RWPE1 (cell line): ENCODE measurements around the gene IL31.

Source experiments
- CTCF ChIA-PET: fragments of 350-600 bp; sonication (Branson Sonifier 250); formaldehyde crosslinking; extraction: SDS; loops from one replicate; lab custom pipeline; 2021; lab: Yijun Ruan, JAX
- POLR2A ChIA-PET: fragments of 400-600 bp; formaldehyde crosslinking; extraction: SDS; loops from one replicate; lab custom pipeline; 2020; ENCODE audit warnings: antibody characterized with exemption; ENCODE audit not compliant: low non-redundant PET; lab: Yijun Ruan, JAX
- DNase-seq: peaks from one replicate; pipeline ENCODE4 v3.0.0; 2012; ENCODE audit warnings: low spot score
- H3K27ac ChIP-seq: fragments of 450-650 bp; 2 replicates; pipeline ENCODE4 v1.5.1; 2017
- CTCF ChIP-seq: fragments of 450-650 bp; conservative IDR thresholded peaks from 2 replicates; pipeline ENCODE4 v1.5.1; 2017; ENCODE audit warnings: low read depth, mild to moderate bottlenecking

The IL31 gene

GRCh38 chr12:122174155-122174845 is at the start of gene IL31:
IL31 (minus strand) TSS chr12:122174221; CDS start chr12:122174172, 49 bp downstream.
- POLR2A ChIA-PET, result no interaction called here
- H3K27ac ChIP-seq, result no peak within 1 kb of the TSS
- no peak for DNase-seq
- TF ChIP-seq CTCF, result no peak
- CTCF ChIA-PET, result interaction anchor here (0.6 kb wide), 1 partner anchor 109 kb away, joined by 3 read pairs; no protein-coding TSS in a partner anchor

- no peak for DNase-seq
- ChIA-PET CTCF (no interaction called here), POLR2A (interaction anchor here (0.5 kb wide), 1 partner anchor 22 kb away, joined by 3 read pairs; no protein-coding TSS in a partner anchor)
- no peak overlapping the region for H3K27ac ChIP-seq
- no peak for TF ChIP-seq CTCF
Measured at GRCh38 chr12:122216445-122216844, 42.4 kb upstream of the IL31 start.

- DNase-seq, result no peak
- CTCF ChIA-PET, result interaction anchor here (0.6 to 0.7 kb wide), 2 partner anchors 22 to 159 kb away, joined by 3 to 8 read pairs; no protein-coding TSS in a partner anchor
- TF ChIP-seq CTCF, result no peak
- POLR2A ChIA-PET, result interaction anchor here (0.6 kb wide), 1 partner anchor 215 kb away, joined by 3 read pairs; no protein-coding TSS in a partner anchor
- H3K27ac ChIP-seq, result no peak overlapping the region
Measured at GRCh38 chr12:122215771-122216170, 41.8 kb upstream of the IL31 start.

GRCh38 chr12:122208073-122208820 is 34.2 kb upstream of the IL31 start:
- ChIA-PET POLR2A (interaction anchor here (0.5 kb wide), 1 partner anchor 1311 kb away, joined by 3 read pairs; no protein-coding TSS in a partner anchor), CTCF (no interaction called here)
- H3K27ac ChIP-seq, result peak overlapping the region; percentile 42
- TF ChIP-seq CTCF, result no peak
- DNase-seq, result no peak

- TF ChIP-seq CTCF, result no peak
- ChIA-PET CTCF (interaction anchor here (0.7 kb wide), 1 partner anchor 294 kb away, joined by 3 read pairs; the partner anchor contains the start of gene ZCCHC8), POLR2A (no interaction called here)
Measured at GRCh38 chr12:122207391-122207790, 33.4 kb upstream of the IL31 start.

GRCh38 chr12:122206976-122207375 is 33.0 kb upstream of the IL31 start:
- CTCF ChIA-PET, result interaction anchor here (0.7 kb wide), 1 partner anchor 294 kb away, joined by 3 read pairs; the partner anchor contains the start of gene ZCCHC8
- POLR2A ChIA-PET, result no interaction called here
- peak overlapping the region; percentile 15; the same call in 1 of the 2 replicates for H3K27ac ChIP-seq
- TF ChIP-seq CTCF, result no peak
- DNase-seq, result no peak

More at GRCh38 chr12:122207391-122207790, 33.4 kb upstream of the IL31 start:
- DNase-seq, result no peak
- H3K27ac ChIP-seq, result peak overlapping the region; percentile 15; the same call in 1 of the 2 replicates
